ENCODE results near the gene PSD2. TPM values are rescaled to one million over a fixed set of nuclear protein-coding genes. Genes with fewer than 3 reads are reported as not detected.
A peak's percentile ranks its signal among the peaks of the same experiment; 100 is the strongest.

PSD2 gene
- total and polyA plus RNA-seq, 2 experiments from 2014 or later = 0.08 to 0.10 TPM

DNA sequence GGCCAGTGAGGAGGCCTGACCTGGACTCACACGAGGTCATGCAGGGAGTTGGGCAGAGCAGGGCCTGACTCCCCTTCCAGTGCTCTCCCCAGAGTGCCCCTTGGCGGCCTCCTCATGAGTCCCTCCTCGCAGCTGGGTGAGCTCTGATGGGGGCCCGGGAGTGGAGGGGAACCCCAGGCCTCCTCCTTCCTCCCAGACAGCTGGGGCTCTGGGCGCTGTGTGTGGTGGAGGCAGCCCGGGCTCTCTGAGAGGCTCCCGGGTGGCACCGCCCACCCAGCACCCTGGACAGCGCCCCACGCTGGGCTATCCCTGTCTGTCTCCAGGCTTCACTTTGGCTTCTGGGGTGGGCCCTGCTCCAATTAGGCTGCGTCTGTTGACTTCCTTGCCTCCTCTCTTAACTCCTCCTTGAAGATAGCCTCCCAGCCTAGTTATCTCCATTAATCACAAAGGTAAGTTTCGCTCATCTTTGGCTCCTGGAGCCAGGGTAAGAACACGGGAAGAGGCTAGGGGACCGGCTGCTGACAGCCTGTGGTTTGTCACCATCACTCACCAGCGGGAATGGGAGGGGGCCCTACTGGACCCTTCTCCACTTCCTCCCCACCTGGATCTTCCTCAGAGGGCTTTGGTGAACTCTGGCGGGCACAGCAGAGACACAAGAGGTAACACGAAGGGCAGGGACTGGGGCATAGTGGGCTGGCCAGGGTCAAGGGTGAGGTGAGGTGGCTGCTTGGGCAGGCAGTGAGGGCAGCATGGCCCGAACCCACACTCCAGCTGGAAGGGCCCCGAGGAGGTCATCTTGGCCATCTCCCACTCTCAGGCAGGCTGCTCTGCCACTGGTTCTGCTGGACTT lies 13.1 kb downstream of the PSD2 start (continued):
- TF ChIP-seq ZNF462 (CRISPR knock-in tag; IDR thresholded peaks at IDR 0.05) (no peak), CTCF (conservative IDR thresholded peaks at IDR 0.05; ENCODE audit: low read depth in 2 of 2) (0 out of 4 replicates have a peak, but pooled peaks of 1 of the 2 experiments have one; percentile 13), ZNF114 (CRISPR knock-in tag; IDR thresholded peaks at IDR 0.05) (no peak), ZNF331 (CRISPR knock-in tag; IDR thresholded peaks at IDR 0.05; ENCODE audit: low read depth) (no peak), POLR2AphosphoS5 (IDR thresholded peaks at IDR 0.05; ENCODE audit: low read depth) (no peak)
- TF ChIP-seq, protein P1, sequence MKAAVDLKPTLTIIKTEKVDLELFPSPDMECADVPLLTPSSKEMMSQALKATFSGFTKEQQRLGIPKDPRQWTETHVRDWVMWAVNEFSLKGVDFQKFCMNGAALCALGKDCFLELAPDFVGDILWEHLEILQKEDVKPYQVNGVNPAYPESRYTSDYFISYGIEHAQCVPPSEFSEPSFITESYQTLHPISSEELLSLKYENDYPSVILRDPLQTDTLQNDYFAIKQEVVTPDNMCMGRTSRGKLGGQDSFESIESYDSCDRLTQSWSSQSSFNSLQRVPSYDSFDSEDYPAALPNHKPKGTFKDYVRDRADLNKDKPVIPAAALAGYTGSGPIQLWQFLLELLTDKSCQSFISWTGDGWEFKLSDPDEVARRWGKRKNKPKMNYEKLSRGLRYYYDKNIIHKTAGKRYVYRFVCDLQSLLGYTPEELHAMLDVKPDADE (IDR thresholded peaks at IDR 0.05) = no peak
